ENCODE measurements around the gene TSC22D1.
"Not testable (repeated sequence)": the region's sequence is repeated elsewhere in the genome, so short reads cannot be mapped to it uniquely, and the experiment has no call there.

The TSC22D1 gene

DNA sequence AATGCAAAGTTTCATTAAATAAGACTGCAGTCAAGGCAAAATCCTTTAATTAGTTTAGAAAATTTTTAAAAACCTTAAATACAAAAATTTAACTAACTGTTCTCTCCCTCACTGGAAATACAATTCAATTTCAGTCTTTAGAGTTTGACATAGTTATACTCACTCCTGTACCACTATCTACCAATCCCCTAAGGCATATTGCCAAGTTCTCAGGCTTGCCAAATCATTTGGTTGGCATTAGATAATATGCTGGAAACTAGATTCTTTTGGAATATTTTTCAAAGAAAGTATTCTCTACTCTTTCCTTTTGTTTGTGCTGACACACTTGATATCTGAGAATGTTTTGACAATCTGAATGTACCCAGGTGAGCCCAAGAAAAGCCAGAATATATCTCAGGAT, 77.2 kb downstream of the TSC22D1 start:
- DNase-seq = no peak

- no peak for DNase-seq
These were observed 77.6 kb downstream of the TSC22D1 start for GRCh38 chr13:44498502-44498901.

- DNase-seq = no peak
These were observed 78.3 kb downstream of the TSC22D1 start for GRCh38 chr13:44497801-44498200.

DNA sequence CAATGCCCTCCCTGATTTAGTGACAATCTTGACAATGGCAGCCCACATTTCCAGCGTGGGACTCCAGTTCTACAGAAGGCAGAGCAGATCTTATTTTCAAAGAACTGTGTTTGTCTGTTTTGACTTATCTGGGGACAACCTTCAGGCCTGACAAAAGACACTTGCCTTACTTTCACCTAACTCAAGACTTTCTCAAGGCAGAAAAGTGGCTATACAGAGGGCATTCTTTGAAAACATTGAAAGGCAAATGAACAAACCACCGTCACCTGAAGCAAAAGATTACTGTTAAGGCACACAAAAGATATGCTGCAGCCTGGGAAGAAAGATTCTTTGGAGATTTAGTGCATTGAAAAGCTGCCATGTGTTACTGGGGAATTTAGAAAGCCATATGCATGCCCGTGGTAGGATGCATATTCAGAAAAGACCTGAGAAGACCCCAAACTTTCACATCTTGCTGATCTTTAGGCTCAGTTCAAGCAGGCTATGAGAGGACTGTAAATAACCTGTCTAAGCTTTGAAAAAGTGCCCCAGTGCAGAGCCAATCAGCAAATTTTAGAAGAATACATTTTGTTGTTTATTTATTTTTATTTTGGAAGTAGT, 82.8 kb downstream of the TSC22D1 start:
- DNase-seq = no peak

- DNase-seq = no peak
These were observed 86.4 kb downstream of the TSC22D1 start for GRCh38 chr13:44489751-44490150.

DNA sequence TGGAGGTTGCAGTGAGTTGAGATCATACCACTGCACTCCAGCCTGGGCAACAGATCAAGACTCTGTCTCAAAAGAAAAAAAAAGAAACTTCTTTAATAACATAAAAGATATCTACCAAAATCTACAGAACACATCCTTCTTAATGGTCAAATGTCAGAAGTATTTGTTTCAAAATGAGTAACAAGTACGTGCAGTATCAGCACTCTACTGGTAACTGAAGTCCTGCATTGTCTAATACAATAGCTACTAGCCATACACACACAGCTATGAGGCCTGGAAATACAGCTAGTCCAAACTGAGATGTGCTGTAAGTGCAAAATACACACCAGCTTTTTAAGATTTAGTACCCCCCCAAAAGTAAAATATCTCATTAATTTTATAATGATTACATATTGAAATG, 88.1 kb downstream of the TSC22D1 start:
- no peak for DNase-seq

DNA sequence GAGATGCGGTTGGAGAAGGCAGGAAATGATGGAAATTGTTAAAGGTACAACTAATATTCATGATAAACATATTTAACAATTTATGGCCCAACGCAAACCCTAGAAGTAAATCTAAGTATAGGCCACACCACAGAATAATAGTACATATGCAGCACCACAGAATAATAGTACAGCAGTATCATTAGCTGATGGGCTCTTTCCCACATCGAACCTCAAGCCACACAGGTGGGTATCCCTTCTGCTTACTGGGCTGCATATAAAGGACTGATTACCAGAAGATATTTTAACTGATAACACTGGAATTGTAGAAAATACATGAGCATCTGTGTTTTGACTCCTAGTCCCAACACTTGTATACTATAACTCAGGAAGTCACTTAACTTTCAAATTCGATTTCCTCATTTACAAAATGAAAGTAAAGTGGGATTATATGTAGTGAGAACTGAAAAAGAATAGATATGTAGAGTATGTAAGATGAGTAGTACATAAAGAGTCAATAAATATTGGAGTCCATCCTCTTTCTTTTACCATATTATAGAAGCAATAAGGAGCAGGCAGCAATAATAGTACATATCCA, 91.5 kb downstream of the TSC22D1 start:
- no peak for DNase-seq

DNA sequence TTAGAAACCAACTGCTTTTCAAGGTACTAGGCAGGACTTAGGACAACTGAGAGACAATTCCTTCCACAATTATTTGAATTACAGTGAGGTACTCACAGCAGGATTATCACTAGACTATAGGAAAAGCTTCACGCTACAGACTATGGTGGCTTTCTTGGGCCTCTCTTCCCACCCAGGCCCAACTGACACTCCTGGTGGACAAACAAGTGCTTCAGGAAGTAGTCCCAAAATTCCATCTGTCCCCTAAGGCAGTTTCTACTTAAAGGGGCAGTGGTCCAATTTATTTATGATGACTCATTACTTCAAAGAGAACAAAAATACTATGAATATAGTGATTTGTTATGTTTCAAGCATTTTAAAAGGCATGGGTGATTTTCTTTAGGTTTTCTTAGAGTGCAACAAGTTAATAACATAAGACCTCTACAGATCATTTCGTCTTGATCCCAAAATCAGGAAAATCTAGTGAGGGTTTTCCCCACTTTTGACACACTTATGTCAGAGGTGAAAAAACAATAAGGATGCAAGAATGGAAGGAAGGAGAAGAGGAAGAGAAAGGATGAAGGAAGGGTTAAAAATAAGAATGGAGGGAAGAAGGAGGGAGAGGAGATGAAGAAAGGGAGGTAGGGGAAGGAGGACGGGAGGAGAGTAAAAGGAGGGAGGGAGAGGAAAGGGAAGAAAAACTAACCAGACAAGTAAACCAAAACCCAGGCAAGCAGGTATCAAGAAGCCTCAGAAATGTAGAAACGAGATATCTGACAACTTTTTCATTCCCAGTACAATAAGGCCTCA, 101.8 kb downstream of the TSC22D1 start:
- DNase-seq = no peak

- DNase-seq = no peak
These were observed 104.4 kb downstream of the TSC22D1 start for GRCh38 chr13:44471686-44472085.

DNA sequence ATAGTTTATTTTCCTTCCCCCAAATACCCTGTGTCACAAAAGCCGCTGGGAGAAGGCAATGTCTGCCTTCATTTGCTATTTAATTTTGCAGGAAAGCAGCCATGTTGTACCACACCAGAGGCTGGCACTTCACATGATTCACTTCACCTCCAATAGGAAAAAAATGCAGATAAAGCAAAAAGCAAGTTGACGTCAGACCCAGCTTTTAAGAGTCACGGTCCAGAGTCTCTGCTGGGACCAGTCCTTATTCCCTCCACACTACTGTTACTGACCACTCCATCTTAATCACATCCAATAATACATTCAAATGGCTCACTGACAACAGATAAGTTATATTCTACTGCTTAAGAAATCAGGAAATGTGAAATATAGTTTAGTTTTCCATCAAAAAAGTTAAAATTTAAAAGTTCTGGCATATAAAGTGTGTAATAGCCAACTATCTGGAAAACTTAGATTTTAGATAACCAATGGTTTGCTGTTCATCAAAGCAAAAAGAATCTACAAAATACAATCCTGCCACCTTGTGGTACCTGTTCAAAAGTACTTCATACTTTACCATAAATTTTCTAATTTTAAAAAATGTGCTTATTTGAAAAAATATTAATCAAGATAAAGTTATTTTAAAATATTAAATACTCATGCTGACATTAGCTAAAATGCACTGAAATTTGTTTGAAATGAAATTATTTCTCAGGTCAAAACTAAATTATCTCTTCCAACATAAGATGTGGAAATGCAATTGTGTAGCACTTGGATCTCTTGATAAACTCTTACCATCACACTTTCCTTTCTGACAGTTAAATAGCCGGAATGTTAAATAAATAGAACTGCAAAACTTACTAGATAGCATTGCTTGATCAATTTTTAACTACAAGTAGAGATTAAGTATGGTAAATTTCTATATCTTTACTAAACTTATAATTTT, 105.2 kb downstream of the TSC22D1 start:
- no peak for DNase-seq

DNA sequence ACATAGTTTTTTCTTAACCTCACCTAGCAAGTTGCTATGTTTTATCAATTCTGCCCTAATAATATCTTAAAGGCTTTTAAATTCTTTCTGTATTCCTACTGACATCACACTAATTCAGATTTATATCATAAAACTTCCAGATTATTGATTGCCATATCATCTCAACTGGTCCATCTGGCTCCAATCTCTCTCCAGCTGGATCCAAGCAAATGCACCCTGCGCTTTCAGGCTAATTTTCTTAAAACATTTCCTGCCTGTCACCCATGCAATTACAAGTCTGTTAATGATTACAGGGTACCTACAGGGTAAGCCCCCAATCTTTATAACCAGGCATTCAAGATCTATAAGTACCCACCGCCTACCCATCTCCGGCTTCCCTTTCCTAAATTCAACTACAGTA, 107.3 kb downstream of the TSC22D1 start:
- DNase-seq = no peak

GRCh38 chr13:44465318-44465717, 110.8 kb downstream of the TSC22D1 start:
- DNase-seq = no peak

DNA sequence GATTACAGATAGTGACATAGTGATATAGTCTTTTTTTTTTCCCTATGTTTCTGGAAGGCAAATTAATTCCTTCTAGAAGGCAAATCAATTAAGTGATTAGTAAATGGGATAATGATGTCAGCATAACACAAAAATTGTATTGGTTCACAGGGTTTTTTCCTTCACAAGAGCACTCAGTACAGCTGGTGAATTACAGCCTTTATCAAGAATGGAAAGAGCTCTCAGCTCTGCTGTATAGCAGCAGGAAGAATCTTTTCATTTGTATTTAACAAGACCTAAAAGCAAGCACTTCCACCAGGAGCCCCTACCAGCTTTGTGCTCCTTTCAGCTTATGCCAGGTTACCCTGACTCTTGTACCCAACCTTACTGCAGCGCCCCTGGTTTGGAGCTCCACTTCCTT, 111.7 kb downstream of the TSC22D1 start:
- DNase-seq = no peak

DNA sequence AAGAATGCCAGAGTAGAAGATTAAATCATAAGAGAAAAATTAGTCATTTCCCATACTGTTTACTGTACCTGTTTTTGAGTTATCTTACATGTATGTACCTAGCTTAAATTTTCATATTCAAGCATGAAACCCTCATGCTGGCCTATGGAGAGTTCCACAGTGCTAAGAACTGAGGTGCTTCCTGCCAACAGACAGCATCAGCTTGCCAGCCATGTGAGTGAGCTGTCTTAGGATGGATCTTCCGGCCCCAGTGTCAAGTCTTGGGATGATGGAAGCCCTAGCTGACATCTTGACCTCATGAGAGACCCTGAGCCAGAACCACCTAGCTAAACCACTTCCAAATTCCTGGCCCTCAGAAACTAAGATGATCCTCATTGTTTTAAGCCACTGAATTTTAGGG, 112.4 kb downstream of the TSC22D1 start:
- no peak for DNase-seq

GRCh38 chr13:44459674-44460073, 116.5 kb downstream of the TSC22D1 start:
- DNase-seq = no peak

- DNase-seq = no peak
These were observed 117.7 kb downstream of the TSC22D1 start for GRCh38 chr13:44458313-44458975.

- not testable (repeated sequence) for DNase-seq
These were observed 119.9 kb downstream of the TSC22D1 start for GRCh38 chr13:44456212-44456611.

DNA sequence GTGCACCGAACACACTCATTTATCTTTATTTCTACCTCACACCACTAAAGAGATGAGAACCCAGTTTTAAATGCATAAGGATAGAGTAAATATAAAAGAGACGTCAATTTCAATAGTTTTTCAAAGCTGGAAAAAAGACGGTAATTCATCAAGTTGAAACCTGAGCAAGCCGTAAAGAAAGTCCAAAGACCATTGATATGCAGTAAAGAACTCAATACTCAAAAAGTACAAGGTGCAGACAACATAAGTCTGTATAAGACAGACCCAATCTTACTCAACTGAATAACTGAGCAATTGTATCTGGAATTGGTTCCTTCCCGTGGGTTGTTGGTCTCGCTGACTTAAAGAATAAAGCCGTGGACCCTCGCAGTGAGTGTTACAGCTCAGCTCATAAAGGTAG, 120.4 kb downstream of the TSC22D1 start:
- no peak for DNase-seq

DNA sequence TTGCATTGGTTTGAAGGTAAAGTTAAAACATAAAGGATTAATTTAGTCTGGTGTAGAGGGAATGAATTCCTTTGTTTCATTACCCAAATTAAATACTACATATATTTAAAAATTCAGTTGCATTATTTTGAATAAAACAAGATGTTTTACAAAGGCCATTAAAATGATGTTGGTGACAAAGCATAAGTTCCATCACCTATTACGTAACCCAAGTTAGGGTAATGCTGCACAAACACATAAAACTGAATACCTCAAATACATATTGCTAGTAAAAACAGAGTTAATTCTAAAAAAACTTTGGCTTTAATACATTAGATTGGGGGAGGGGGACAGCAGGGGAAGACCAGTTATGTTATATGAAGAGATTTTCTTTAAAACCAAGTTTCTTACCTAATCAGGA, 122.2 kb downstream of the TSC22D1 start:
- no peak for DNase-seq

- no peak for DNase-seq
These were observed 123.1 kb downstream of the TSC22D1 start for GRCh38 chr13:44453069-44453468.

GRCh38 chr13:44452418-44452817, 123.7 kb downstream of the TSC22D1 start:
- no peak for DNase-seq

- no peak for DNase-seq
These were observed 124.5 kb downstream of the TSC22D1 start for GRCh38 chr13:44451651-44452050.

DNA sequence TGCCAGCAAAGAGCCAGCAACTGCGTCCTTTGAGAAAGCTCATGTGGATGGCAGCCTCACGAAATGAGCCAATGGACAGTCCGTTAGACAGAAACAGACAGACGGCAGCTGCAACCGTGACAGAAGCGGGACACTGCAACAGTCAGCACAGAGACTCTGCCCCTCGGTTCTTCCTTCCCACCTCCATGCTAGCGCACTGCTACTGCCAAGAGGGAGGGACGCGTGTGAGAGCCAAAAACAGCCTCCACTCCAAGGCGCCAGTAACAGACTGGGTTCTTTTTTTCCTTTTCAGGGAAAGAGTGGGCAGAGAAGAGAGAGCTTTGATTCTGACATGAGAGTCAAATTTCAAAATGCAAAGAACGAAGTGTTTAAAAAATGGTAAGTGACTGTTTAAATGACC, 125.0 kb downstream of the TSC22D1 start:
- DNase-seq = no peak
